ENCODE data around the gene GATA2. TPM values are rescaled to one million over a fixed set of nuclear protein-coding genes. Genes with fewer than 3 reads are reported as not detected.
A peak's percentile ranks its signal among the peaks of the same experiment; 100 is the strongest.

The GATA2 gene
- total RNA-seq, 1 donor from 2014 or later: not detected

- no peaks in the 10 kb centered on the region for H3K36me3 Mint-ChIP-seq (ENCODE audit: low read depth)
- peaks cover 52% of the 10 kb centered on the region for H3K4me1 Mint-ChIP-seq
- H3K9me3 Mint-ChIP-seq: no peaks in the 10 kb centered on the region
- peak; percentile 14 for ATAC-seq (ENCODE audit: low read depth)
- ChIA-PET POLR2A (interaction anchor here (0.5 kb wide), 1 partner anchor 11 kb away, joined by 3 read pairs; no protein-coding TSS in a partner anchor), CTCF (no interaction called here)
- TF ChIP-seq CTCF (IDR thresholded peaks at IDR 0.05): no peak
- intact Hi-C loops (cut with micrococcal nuclease): no loop called here
- peak overlapping the region; percentile 54 for H3K4me3 Mint-ChIP-seq
- no peak for DNase-seq
- H3K27me3 Mint-ChIP-seq: peaks cover 55% of the 10 kb centered on the region
- no peak overlapping the region for H3K27ac Mint-ChIP-seq
These were observed 4.4 kb downstream of the GATA2 start for GRCh38 chr3:128488636-128488990.

GRCh38 chr3:128487813-128488635 is 5.0 kb downstream of the GATA2 start:
- intact Hi-C loops (cut with micrococcal nuclease): no loop called here
- H3K4me3 Mint-ChIP-seq: peak overlapping the region; percentile 80
- H3K27ac Mint-ChIP-seq: no peak overlapping the region
- no peak for TF ChIP-seq CTCF (IDR thresholded peaks at IDR 0.05)
- ATAC-seq (ENCODE audit: low read depth) (peak; percentile 45), DNase-seq (peak; percentile 22)
- H3K9me3 Mint-ChIP-seq: no peaks in the 10 kb centered on the region
- POLR2A ChIA-PET: no interaction called here
- peaks cover 55% of the 10 kb centered on the region for H3K4me1 Mint-ChIP-seq
- CTCF ChIA-PET: no interaction called here
- H3K36me3 Mint-ChIP-seq (ENCODE audit: low read depth): no peaks in the 10 kb centered on the region
- peaks cover 56% of the 10 kb centered on the region for H3K27me3 Mint-ChIP-seq

DNA sequence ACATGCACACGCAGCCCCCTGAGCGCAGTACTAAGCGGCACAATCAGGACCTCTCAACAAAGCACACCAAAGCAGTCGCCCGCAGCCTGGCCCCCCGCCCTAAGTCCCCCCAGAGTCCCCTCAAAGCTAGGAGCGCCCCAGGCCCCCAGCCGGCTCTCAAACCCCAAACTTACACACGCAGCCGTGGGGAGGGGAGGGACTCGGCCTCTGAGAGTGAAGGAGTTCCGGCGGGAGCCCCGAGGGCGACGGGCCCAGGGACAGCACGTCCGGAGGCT is 5.5 kb downstream of the GATA2 start:
- ChIA-PET CTCF (no interaction called here), POLR2A (no interaction called here)
- H3K4me3 Mint-ChIP-seq: peak overlapping the region; percentile 80
- H3K27ac Mint-ChIP-seq: no peak overlapping the region
- no peaks in the 10 kb centered on the region for H3K9me3 Mint-ChIP-seq
- H3K36me3 Mint-ChIP-seq (ENCODE audit: low read depth): no peaks in the 10 kb centered on the region
- intact Hi-C loops (cut with micrococcal nuclease): no loop called here
- no peak for TF ChIP-seq CTCF (IDR thresholded peaks at IDR 0.05)
- H3K27me3 Mint-ChIP-seq: peaks cover 59% of the 10 kb centered on the region
- ATAC-seq (ENCODE audit: low read depth) (no peak), DNase-seq (no peak)
- peaks cover 57% of the 10 kb centered on the region for H3K4me1 Mint-ChIP-seq

DNA sequence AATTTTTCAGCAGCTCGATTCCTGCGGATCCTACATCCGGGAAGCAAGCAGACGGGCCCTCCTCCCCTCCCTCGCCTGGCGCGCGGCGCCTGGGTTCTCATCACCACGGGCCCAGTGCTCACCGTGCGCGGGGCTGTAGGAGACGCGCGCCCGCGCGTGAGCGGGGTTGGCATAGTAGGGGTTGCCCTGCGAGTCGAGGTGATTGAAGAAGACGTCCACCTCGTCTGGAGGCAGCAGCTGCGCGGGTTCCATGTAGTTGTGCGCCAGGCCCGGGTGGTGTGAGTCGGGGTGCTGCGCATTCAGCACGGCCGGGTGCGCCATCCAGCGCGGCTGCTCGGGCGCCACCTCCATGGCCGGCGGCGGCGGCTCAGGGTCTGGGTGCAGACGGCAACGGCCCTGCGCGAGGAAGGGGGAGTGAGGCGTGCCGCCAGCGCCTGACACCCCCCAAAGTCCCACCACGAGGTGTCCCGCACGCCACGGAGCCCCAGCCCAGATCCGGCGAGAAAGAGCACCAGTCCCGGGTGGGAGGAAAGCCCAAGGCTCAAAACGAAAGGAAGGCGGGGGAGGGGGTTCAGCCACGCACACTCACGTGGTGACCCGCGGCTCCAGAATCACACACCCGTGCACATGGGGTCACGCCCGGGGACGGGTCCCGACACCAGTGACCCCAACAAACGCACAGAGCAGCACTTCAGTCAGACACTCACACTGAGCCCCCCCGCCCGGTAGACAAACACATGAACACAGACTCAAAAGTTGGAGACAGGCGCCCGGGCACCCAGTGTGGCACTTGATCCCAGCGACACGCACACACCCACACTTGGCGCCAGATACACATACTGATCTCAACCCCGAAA is 6.1 kb downstream of the GATA2 start:
- H3K4me3 Mint-ChIP-seq: peak overlapping the region; percentile 80
- TF ChIP-seq CTCF (IDR thresholded peaks at IDR 0.05): no peak
- peaks cover 62% of the 10 kb centered on the region for H3K27me3 Mint-ChIP-seq
- intact Hi-C loops (cut with micrococcal nuclease): no loop called here
- CTCF ChIA-PET: no interaction called here
- ATAC-seq (ENCODE audit: low read depth) (no peak), DNase-seq (peak; percentile 18)
- no peak overlapping the region for H3K27ac Mint-ChIP-seq
- no peaks in the 10 kb centered on the region for H3K9me3 Mint-ChIP-seq
- peaks cover 53% of the 10 kb centered on the region for H3K4me1 Mint-ChIP-seq
- H3K36me3 Mint-ChIP-seq (ENCODE audit: low read depth): no peaks in the 10 kb centered on the region
- POLR2A ChIA-PET: no interaction called here

- H3K9me3 Mint-ChIP-seq: no peaks in the 10 kb centered on the region
- peaks cover 48% of the 10 kb centered on the region for H3K4me1 Mint-ChIP-seq
- H3K27ac Mint-ChIP-seq: no peak overlapping the region
- DNase-seq (no peak), ATAC-seq (ENCODE audit: low read depth) (no peak)
- ChIA-PET CTCF (no interaction called here), POLR2A (no interaction called here)
- peaks cover 64% of the 10 kb centered on the region for H3K27me3 Mint-ChIP-seq
- H3K4me3 Mint-ChIP-seq: peak overlapping the region; percentile 16
- intact Hi-C loops (cut with micrococcal nuclease): no loop called here
- TF ChIP-seq CTCF (IDR thresholded peaks at IDR 0.05): no peak
- H3K36me3 Mint-ChIP-seq (ENCODE audit: low read depth): no peaks in the 10 kb centered on the region
These were observed 6.8 kb downstream of the GATA2 start for GRCh38 chr3:128486205-128486628.

Measured in activated B cell treated with CpG ODN at 0.5 μM for 24 hours (primary cell).